RWPE2 (cell line): ENCODE data around the gene LIN52.

Experiments
- ATAC-seq: fragments of 200-7000 bp; cut with Tn5 transposase; 3 replicates; pipeline ENCODE4 v1.9.1; 2021; ENCODE audit warnings: low read depth
- DNase-seq: peaks from one replicate; pipeline ENCODE4 v3.0.0-alpha.2; 2020; ENCODE audit warnings: low spot score
- H3K27ac ChIP-seq: fragments of 450-650 bp; 2 replicates; pipeline ENCODE4 v1.5.1; 2017; ENCODE audit warnings: mild to moderate bottlenecking; ENCODE audit not compliant: poor library complexity, severe bottlenecking
- H3K27me3 ChIP-seq: fragments of 250-450 bp; sonication (Bioruptor Pico); 2 replicates; pipeline ENCODE4 v1.5.1; 2021; ENCODE audit warnings: mild to moderate bottlenecking, moderate library complexity; ENCODE audit not compliant: insufficient read depth, poor library complexity, severe bottlenecking
- H3K36me3 ChIP-seq: fragments of 250-450 bp; sonication (Bioruptor Pico); 2 replicates; pipeline ENCODE4 v1.5.1; 2020; ENCODE audit warnings: low read depth, mild to moderate bottlenecking, moderate library complexity
- H3K4me1 ChIP-seq: fragments of 250-450 bp; sonication (Bioruptor Pico); 2 replicates; pipeline ENCODE4 v1.5.1; 2021; ENCODE audit warnings: mild to moderate bottlenecking, moderate library complexity; ENCODE audit not compliant: insufficient read depth, poor library complexity, severe bottlenecking
- H3K4me3 ChIP-seq: fragments of 250-450 bp; sonication (Bioruptor Pico); 2 replicates; pipeline ENCODE4 v1.5.1; 2021; ENCODE audit warnings: mild to moderate bottlenecking, moderate library complexity; ENCODE audit not compliant: severe bottlenecking
- H3K9me3 ChIP-seq: fragments of 250-450 bp; sonication (Bioruptor Pico); 2 replicates; pipeline ENCODE4 v1.5.1; 2021; ENCODE audit warnings: mild to moderate bottlenecking, moderate library complexity; ENCODE audit not compliant: severe bottlenecking
- TF ChIP-seq, protein P1 (sequence below): fragments of 450-650 bp; IDR thresholded peaks from one replicate; pipeline ENCODE4 v1.5.1; 2017; ENCODE audit warnings: mild to moderate bottlenecking, moderate library complexity; ENCODE audit not compliant: poor library complexity, severe bottlenecking

The LIN52 gene

GRCh38 chr14:74064883-74065282 lies 19.9 kb upstream of the LIN52 start:
- Histone ChIP-seq H3K4me3 (no peak overlapping the region), H3K9me3 (no peaks in the 10 kb centered on the region), H3K36me3 (peaks cover 3% of the 10 kb centered on the region), H3K27ac (no peak overlapping the region), H3K4me1 (peaks cover 11% of the 10 kb centered on the region), H3K27me3 (no peaks in the 10 kb centered on the region)
- no peak for DNase-seq
- peak; percentile 17; the same call in 1 of the 3 replicates for ATAC-seq
- TF ChIP-seq, protein P1, sequence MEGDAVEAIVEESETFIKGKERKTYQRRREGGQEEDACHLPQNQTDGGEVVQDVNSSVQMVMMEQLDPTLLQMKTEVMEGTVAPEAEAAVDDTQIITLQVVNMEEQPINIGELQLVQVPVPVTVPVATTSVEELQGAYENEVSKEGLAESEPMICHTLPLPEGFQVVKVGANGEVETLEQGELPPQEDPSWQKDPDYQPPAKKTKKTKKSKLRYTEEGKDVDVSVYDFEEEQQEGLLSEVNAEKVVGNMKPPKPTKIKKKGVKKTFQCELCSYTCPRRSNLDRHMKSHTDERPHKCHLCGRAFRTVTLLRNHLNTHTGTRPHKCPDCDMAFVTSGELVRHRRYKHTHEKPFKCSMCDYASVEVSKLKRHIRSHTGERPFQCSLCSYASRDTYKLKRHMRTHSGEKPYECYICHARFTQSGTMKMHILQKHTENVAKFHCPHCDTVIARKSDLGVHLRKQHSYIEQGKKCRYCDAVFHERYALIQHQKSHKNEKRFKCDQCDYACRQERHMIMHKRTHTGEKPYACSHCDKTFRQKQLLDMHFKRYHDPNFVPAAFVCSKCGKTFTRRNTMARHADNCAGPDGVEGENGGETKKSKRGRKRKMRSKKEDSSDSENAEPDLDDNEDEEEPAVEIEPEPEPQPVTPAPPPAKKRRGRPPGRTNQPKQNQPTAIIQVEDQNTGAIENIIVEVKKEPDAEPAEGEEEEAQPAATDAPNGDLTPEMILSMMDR = no peak

DNA sequence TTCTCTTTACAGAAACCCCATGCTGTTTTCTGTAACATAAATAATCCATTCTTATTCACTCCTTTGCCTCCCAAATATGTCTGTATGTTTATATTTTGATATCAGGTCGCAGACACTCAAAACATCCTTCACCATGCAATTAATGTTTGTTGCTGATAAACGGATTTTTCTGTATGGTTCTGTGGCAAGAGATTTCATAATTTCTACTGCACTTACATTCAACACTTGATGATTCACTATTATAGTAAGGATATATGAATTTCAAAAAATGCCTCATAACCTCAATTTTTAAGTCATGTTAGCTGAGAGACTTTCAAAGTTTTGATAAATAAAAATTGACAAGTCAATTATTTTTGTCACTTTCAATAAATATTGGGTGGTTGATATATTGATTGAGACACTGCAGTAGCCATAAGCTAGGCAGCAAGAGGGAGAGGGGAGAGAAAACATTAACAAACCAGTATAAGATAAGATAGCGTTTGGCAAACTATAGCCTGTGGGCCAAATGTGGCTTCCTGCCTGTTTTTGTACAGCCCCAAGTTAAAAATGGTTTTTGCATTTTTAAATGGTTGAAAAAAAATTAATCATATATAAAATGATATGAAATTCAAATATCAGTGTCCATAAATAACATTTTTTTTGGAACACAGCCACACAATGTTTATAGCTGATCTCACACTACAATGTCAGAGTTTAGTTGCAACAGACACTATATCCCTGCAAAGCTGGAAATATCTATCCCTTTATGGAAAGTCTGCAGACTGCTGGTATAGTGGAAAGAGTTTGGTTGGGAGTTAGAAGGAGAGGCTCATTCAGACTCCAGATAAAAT lies 18.8 kb upstream of the LIN52 start:
- H3K36me3 ChIP-seq = peaks cover 3% of the 10 kb centered on the region
- no peak for DNase-seq
- H3K27ac ChIP-seq = peak overlapping the region; percentile 1
- no peaks in the 10 kb centered on the region for H3K9me3 ChIP-seq
- no peaks in the 10 kb centered on the region for H3K27me3 ChIP-seq
- H3K4me3 ChIP-seq = no peak overlapping the region
- peaks cover 11% of the 10 kb centered on the region for H3K4me1 ChIP-seq
- TF ChIP-seq, protein P1 = no peak
- ATAC-seq = peak; percentile 26; the same call in 1 of the 3 replicates

DNA sequence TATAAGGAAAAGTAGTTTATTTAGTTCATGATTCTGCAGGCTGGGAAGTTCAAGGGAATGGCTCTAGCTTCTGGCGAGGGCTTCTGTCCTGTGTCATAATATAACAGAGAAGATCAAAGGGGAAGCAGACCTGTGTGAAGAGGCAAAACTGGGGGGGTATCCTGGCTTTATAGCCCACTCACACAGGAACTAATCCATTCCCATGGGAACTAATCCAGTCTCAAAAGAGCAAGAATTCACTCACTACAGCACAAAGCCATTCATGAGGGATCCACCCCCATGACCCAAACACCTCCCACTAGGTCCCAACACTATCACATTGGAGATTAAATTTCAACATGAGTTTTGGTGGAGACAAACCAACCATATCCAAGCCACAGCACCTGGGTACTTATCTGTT lies 7.4 kb upstream of the LIN52 start:
- Histone ChIP-seq H3K27me3 (no peaks in the 10 kb centered on the region), H3K9me3 (no peaks in the 10 kb centered on the region), H3K36me3 (no peaks in the 10 kb centered on the region), H3K27ac (no peak overlapping the region), H3K4me3 (no peak overlapping the region), H3K4me1 (no peaks in the 10 kb centered on the region)
- TF ChIP-seq, protein P1 = no peak
- ATAC-seq = no peak
- DNase-seq = no peak

- no peaks in the 10 kb centered on the region for H3K9me3 ChIP-seq
- H3K4me3 ChIP-seq = no peak overlapping the region
- TF ChIP-seq, protein P1 = no peak
- DNase-seq = no peak
- no peaks in the 10 kb centered on the region for H3K27me3 ChIP-seq
- no peaks in the 10 kb centered on the region for H3K36me3 ChIP-seq
- H3K4me1 ChIP-seq = peaks cover 5% of the 10 kb centered on the region
- no peak for ATAC-seq
- H3K27ac ChIP-seq = no peak overlapping the region
Observed at GRCh38 chr14:74080820-74081460, 3.8 kb upstream of the LIN52 start.
